HepG2 (cell line): ENCODE measurements around the gene THUMPD2. TPM values are rescaled to one million over a fixed set of nuclear protein-coding genes. Genes with fewer than 3 reads are reported as not detected.
A peak's percentile ranks its signal among the peaks of the same experiment; 100 is the strongest.

Experiments
- ATF5 ChIP-seq: sonication (generic); formaldehyde crosslinking; IDR thresholded peaks from 2 replicates; pipeline ENCODE4 v1.4.0; 2020; ENCODE audit warnings: mild to moderate bottlenecking, low read depth, missing genetic modification reagents
- HMG20B ChIP-seq: conservative IDR thresholded peaks from 2 replicates; pipeline ENCODE4 v1.6.1; 2016; ENCODE audit warnings: missing genetic modification reagents, missing compliant biosample characterization
- KLF6 ChIP-seq: IDR thresholded peaks from 2 replicates; pipeline ENCODE4 v1.8.0; 2016; ENCODE audit warnings: missing biosample characterization, missing genetic modification reagents
- MBNL3 ChIP-seq: fragments of 250-450 bp; sonication (Bioruptor Pico); conservative IDR thresholded peaks from 2 replicates; pipeline ENCODE4 v1.8.0; 2022; ENCODE audit warnings: mild to moderate bottlenecking, inconsistent platforms
- MTERF4 ChIP-seq: sonication (generic); formaldehyde crosslinking; IDR thresholded peaks from 2 replicates; pipeline ENCODE4 v1.8.0; 2023; ENCODE audit warnings: mild to moderate bottlenecking, missing genetic modification reagents
- RELA ChIP-seq: sonication (generic); formaldehyde crosslinking; IDR thresholded peaks from 2 replicates; pipeline ENCODE4 v1.4.0; 2020; ENCODE audit warnings: missing genetic modification reagents
- SP140L ChIP-seq: sonication (generic); formaldehyde crosslinking; IDR thresholded peaks from 2 replicates; pipeline ENCODE4 v1.4.0; 2020; ENCODE audit warnings: missing genetic modification reagents, borderline replicate concordance
- TRIM22 ChIP-seq: fragments of 450-650 bp; IDR thresholded peaks from 2 replicates; pipeline ENCODE4 v1.6.1; 2017
- ZNF263 ChIP-seq: sonication (generic); formaldehyde crosslinking; IDR thresholded peaks from 2 replicates; pipeline ENCODE4 v1.4.0; 2020; ENCODE audit warnings: missing genetic modification reagents
- ZNF605 ChIP-seq: sonication (generic); formaldehyde crosslinking; IDR thresholded peaks from 2 replicates; pipeline ENCODE4 v1.8.0; 2022; ENCODE audit warnings: mild to moderate bottlenecking, missing genetic modification reagents
- ZNF609 ChIP-seq: sonication (generic); formaldehyde crosslinking; IDR thresholded peaks from 2 replicates; pipeline ENCODE4 v1.4.0; 2020; ENCODE audit warnings: mild to moderate bottlenecking, missing genetic modification reagents, borderline replicate concordance
- ZNF615 ChIP-seq: sonication (generic); formaldehyde crosslinking; IDR thresholded peaks from 2 replicates; pipeline ENCODE4 v1.5.0; 2020; ENCODE audit warnings: mild to moderate bottlenecking, missing genetic modification reagents, borderline replicate concordance
- ZNF678 ChIP-seq: sonication (generic); formaldehyde crosslinking; IDR thresholded peaks from 2 replicates; pipeline ENCODE4 v1.4.0; 2020; ENCODE audit warnings: mild to moderate bottlenecking, missing genetic modification reagents
- ZNF687 ChIP-seq: sonication (generic); formaldehyde crosslinking; IDR thresholded peaks from 2 replicates; pipeline ENCODE4 v1.5.1; 2020; ENCODE audit warnings: mild to moderate bottlenecking, missing genetic modification reagents, moderate library complexity
- ZSCAN12 ChIP-seq: sonication (generic); formaldehyde crosslinking; IDR thresholded peaks from 2 replicates; pipeline ENCODE4 v1.9.0; 2021; ENCODE audit warnings: mild to moderate bottlenecking, missing genetic modification reagents
- polyA plus RNA-seq, 8 experiments: library from polyadenylated mRNA; depleted of rRNA in 3 of 8; stranded (reverse) in 7 of 8; unstranded in 1 of 8; fragments of >200 nt; fragmentation: Illumina TruSeq in 4 of 8; extraction: Trizol in 4 of 8; gene quantifications; 2 replicates each; pipeline versions ENCODE4 v1.2.1 to v1.2.3, GENCODE V29; 2011 to 2016; ENCODE audit warnings: low read depth in 4 of 8, missing spikeins in 1 of 8, mixed read lengths in 1 of 8; ENCODE audit not compliant: insufficient read depth in 1 of 8
- total RNA-seq, 5 experiments: library from RNA; depleted of rRNA; stranded (reverse); fragments of >200 nt; fragmentation: Illumina TruSeq; extraction: Trizol; gene quantifications; 2 replicates each; pipeline ENCODE4 v1.2.3, GENCODE V29; 2016; ENCODE audit warnings: low read depth in 1 of 5

THUMPD2 gene
- total and polyA plus RNA-seq, 2 of the 13 experiments (the other 11 are each of a cell fraction or from before 2014, with no cell fraction given): 11.8 to 15.6 TPM

- no peak for TF ChIP-seq TRIM22
- peak; percentile 92 for TF ChIP-seq RELA (CRISPR knock-in tag)
- peak; percentile 87; the same call in 1 of the 2 replicates for TF ChIP-seq ATF5 (CRISPR knock-in tag)
- TF ChIP-seq SP140L: 0 out of 2 replicates have a peak, but pooled peaks have one; percentile 54
- TF ChIP-seq ZNF263: peak; percentile 73
- no peak for TF ChIP-seq MBNL3 (CRISPR knock-in tag)
- TF ChIP-seq ZNF609: peak; percentile 63; the same call in 1 of the 2 replicates
- TF ChIP-seq ZNF687: peak; percentile 99
- peak; percentile 88 for TF ChIP-seq KLF6 (CRISPR knock-in tag)
- peak; percentile 95 for TF ChIP-seq ZNF678 (CRISPR knock-in tag)
- TF ChIP-seq ZNF605 (CRISPR knock-in tag): peak; percentile 93
- no peak for TF ChIP-seq ZNF615 (CRISPR knock-in tag)
- TF ChIP-seq HMG20B (CRISPR knock-in tag): 0 out of 2 replicates have a peak, but pooled peaks have one; percentile 10
- peak; percentile 89; the same call in 1 of the 2 replicates for TF ChIP-seq ZSCAN12 (CRISPR knock-in tag)
- peak; percentile 98 for TF ChIP-seq MTERF4 (CRISPR knock-in tag)
These were observed at the start of gene THUMPD2 (continued) for GRCh38 chr2:39778775-39779340.
